ENCODE data around the gene CACNA1C. TPM values are rescaled to one million over a fixed set of nuclear protein-coding genes. Genes with fewer than 3 reads are reported as not detected.

Gene CACNA1C
- total RNA-seq, 1 donor from 2014 or later = not detected

DNA sequence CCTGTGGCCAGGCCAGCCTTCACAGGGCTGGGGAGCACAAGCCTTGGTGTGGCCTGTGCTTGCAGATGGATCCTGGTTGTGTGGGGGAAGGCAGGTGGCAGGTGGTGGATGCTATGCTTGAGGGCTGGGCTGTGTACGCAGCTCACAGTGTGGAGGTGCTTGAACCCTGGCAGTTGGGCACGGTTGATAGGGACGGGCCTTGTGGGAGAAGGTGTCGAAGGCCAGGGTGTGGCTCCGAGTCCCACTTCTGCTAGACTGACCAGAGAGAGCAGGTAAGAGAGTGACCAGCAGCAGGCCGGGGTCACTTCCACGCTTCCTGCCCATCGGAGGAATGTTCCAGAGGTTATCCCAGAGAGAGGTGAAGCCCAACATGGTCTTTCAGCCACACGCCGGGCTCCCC is 85.5 kb downstream of the CACNA1C start:
- no peak for DNase-seq (ENCODE audit: low read depth)

GRCh38 chr12:2138871-2139308 is 86.1 kb downstream of the CACNA1C start:
- no peak for DNase-seq (ENCODE audit: low read depth)

DNA sequence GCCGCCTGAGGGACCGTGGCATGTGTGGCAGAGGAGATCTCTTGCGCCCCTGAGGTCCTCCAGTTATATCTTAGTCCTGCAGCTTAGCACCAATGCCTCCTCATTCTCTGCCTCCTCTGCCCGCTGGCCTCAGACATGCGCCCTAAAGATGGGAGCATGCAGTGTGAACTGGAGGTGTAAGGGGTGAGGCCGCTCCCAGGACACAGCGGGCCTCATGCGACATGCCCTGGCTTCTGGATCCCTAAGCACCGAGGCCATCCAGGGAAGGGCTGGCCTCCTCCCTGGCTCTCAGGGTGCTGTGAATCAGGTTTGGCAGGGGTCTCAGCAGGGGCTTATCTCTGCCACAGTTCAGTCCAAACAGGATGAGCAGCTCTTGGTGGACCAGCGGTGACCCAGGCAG is 86.9 kb downstream of the CACNA1C start:
- DNase-seq (ENCODE audit: low read depth) = no peak

GRCh38 chr12:2140858-2141519 is 88.2 kb downstream of the CACNA1C start:
- DNase-seq (ENCODE audit: low read depth) = no peak

DNA sequence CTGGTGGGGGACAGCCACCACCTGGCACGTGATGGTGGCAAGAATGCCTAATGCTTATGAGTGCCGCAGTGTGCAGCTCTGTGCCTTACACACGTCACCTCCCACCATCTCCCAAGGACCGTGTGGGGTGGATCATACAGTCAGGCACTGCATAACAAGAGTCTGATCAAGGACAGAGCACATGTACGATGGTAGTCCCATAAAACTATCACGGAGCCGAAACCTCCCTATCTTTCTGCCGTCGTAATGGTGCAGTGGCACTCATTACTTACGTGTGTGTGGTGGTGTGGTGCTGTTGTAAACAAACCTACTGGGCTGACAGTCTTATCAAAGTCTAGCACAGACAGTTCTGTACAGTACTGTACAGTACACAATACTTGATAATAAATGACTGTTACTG is 89.3 kb downstream of the CACNA1C start:
- DNase-seq (ENCODE audit: low read depth) = no peak

- DNase-seq (ENCODE audit: low read depth) = no peak
Measured at GRCh38 chr12:2144951-2145350, 92.2 kb downstream of the CACNA1C start.

GRCh38 chr12:2145433-2145998 is 92.7 kb downstream of the CACNA1C start:
- DNase-seq (ENCODE audit: low read depth) = no peak

DNA sequence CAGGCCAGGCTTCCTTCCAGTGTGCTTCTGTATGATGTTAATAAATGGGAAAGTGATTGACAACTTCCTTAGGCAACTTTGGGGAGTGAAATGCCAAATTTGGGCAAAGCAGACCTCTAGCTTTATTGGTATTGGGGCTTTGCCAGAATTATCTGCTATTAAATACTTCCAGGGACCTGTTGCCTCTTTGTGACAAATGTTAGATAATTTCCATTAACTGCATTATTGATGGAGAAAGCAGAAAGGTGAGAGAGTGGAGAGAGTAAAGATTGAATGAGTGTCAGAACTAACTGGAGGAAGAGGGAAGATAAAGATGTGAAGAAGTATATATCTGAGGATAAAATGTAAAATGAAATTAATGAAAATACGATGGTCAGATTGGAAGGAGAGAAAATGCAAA is 94.5 kb downstream of the CACNA1C start:
- DNase-seq (ENCODE audit: low read depth) = no peak

GRCh38 chr12:2149091-2149490 is 96.3 kb downstream of the CACNA1C start:
- no peak for DNase-seq (ENCODE audit: low read depth)

- DNase-seq (ENCODE audit: low read depth) = no peak
Measured at GRCh38 chr12:2150833-2151232, 98.0 kb downstream of the CACNA1C start.

DNA sequence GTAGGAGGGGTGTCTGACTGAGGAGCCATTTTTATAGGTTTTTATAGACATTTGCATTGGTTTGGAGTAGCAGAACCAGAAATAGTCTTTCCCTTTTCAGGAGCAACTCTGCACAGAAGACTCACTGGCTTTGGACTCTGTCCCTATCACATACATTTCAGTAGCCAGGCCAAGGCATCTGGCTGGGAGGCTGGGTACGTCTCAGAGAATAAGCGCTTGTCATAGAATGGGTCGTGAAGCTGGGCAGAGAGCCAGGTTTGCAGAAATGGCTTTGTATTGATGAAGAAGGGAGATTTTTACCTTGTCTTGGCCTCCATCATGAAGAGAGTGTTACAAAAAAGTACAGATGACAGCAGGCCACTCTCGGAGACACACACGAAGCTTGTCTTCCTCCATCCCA is 98.6 kb downstream of the CACNA1C start:
- DNase-seq (ENCODE audit: low read depth) = no peak

- no peak for DNase-seq (ENCODE audit: low read depth)
Measured at GRCh38 chr12:2152134-2152533, 99.3 kb downstream of the CACNA1C start.

- peak; percentile 6 for DNase-seq (ENCODE audit: low read depth)
Measured at GRCh38 chr12:2154050-2154449, 101.3 kb downstream of the CACNA1C start.

GRCh38 chr12:2154521-2154920 is 101.7 kb downstream of the CACNA1C start:
- no peak for DNase-seq (ENCODE audit: low read depth)

DNA sequence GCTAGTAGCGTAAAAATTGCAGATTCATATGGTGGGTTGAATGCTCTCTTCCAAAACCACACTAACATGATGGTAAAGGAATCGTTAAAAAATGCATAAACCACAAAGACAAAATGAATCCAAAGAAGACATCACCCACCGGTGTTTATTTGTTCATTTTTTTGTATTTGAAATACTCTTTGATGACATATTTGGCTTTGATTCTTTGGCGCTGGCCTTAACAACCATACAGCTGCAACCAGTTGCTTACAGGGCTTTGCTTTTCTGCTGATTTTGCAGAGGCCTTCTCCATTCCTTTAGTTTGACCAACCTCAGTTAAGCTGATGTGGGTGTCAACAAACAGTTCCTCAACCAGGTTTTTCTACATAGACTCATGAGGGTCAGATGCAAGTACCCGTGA is 103.5 kb downstream of the CACNA1C start:
- DNase-seq (ENCODE audit: low read depth) = no peak

GRCh38 chr12:2160043-2160442 is 107.3 kb downstream of the CACNA1C start:
- DNase-seq (ENCODE audit: low read depth) = no peak

- DNase-seq (ENCODE audit: low read depth) = no peak
Measured at GRCh38 chr12:2161473-2161872, 108.7 kb downstream of the CACNA1C start.

GRCh38 chr12:2163177-2163941 is 110.6 kb downstream of the CACNA1C start:
- peak; percentile 14 for DNase-seq (ENCODE audit: low read depth)

DNA sequence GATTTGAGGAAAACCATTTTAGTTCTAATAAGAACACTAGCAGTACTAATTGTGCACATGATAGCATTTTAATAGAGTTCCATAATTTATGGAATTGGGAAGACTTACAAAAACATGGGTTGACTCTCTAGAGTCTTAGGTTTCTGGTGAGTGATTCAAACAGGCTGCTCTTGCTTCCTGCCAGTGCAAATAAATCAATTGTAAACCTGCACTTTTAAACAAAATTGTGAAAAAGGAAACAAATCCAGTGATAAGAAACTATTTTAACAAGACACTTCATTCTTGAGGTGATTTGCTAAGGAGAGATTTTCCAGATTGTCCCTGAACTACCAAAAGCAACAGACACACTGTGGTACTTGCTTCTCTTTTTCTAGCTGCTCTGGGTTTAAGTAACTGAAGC is 112.2 kb downstream of the CACNA1C start:
- DNase-seq (ENCODE audit: low read depth) = no peak

- DNase-seq (ENCODE audit: low read depth) = no peak
Measured at GRCh38 chr12:2165927-2166326, 113.1 kb downstream of the CACNA1C start.

DNA sequence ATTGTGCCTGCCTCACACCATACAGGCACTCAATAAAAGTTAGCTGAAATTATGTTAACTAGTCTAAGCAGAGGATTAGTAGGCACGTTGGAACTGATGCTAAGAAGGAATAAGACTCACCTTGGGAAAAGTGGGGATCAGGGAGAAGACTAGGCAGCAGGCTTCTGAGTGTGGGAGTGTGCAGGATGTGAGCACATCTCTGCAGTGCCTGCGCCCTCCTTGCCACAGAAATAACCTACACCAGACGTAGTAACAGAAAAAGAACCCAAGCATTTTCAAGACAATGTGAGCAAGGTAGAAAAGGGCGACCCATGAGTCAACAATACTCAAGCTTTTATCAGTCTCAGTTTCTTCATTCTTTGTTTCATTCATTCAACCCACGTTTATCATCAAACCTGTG is 113.9 kb downstream of the CACNA1C start:
- DNase-seq (ENCODE audit: low read depth) = no peak

DNA sequence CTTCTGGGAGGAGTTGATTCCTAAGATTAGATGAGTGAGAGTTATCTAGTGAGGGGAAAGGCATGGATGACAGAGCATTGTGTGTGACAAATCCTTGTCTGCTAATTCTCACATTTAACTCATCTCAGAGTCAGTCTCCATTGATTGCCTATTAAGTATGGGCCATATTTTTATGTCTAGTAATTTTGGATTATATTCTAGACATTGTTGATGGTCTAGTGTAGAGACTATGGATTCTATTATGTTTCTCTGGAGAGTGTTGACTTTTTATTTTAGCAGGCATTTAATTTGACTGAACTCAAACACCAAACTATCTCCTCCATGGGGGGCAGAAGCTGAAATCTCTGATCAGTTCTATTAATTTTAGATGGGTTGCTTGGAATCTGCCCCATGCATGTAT is 114.4 kb downstream of the CACNA1C start:
- DNase-seq (ENCODE audit: low read depth) = no peak

- DNase-seq (ENCODE audit: low read depth) = peak; percentile 59
Measured at GRCh38 chr12:2168808-2169207, 116.0 kb downstream of the CACNA1C start.

Measured in myocyte (in vitro differentiated cells).